DOHH2 (cell line): ENCODE data around the gene MORN3.

Experiments used
- EZH2phosphoT487 ChIP-seq: fragments of 200-600 bp; sonication (generic); IDR thresholded peaks from 2 replicates; pipeline ENCODE4 v1.6.1; 2017; ENCODE audit warnings: borderline replicate concordance, mild to moderate bottlenecking, antibody characterized with exemption, low read length, moderate library complexity, mixed read lengths
- TF ChIP-seq, protein P1 (sequence below): fragments of 200-600 bp; sonication (generic); IDR thresholded peaks from one replicate; pipeline ENCODE4 v1.5.1; 2014; ENCODE audit warnings: antibody characterized with exemption, mild to moderate bottlenecking, low read depth, low read length; ENCODE audit not compliant: poor library complexity, severe bottlenecking

DNA sequence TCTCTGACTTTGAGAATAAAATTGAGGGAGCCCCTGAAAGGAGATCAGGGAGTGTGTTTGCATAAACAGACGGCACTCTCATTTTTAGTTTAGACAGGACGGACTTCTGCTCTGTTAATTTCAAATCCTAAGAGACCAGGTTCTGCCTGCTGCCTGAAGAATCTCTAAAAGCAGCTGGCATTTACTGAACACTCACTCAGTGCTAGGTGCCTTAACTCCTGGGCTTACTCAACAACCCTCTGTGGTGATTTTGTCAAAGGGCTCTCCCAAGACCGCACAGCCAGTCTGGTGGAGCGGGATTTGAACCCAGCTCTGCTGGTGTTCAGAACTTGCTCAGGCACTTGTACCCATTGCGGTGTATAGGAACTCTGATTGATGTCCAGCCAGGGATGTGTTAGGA is 40.9 kb downstream of the MORN3 start:
- TF ChIP-seq, protein P1, sequence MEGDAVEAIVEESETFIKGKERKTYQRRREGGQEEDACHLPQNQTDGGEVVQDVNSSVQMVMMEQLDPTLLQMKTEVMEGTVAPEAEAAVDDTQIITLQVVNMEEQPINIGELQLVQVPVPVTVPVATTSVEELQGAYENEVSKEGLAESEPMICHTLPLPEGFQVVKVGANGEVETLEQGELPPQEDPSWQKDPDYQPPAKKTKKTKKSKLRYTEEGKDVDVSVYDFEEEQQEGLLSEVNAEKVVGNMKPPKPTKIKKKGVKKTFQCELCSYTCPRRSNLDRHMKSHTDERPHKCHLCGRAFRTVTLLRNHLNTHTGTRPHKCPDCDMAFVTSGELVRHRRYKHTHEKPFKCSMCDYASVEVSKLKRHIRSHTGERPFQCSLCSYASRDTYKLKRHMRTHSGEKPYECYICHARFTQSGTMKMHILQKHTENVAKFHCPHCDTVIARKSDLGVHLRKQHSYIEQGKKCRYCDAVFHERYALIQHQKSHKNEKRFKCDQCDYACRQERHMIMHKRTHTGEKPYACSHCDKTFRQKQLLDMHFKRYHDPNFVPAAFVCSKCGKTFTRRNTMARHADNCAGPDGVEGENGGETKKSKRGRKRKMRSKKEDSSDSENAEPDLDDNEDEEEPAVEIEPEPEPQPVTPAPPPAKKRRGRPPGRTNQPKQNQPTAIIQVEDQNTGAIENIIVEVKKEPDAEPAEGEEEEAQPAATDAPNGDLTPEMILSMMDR, result no peak
- TF ChIP-seq EZH2phosphoT487, result no peak
